Vagina (tissue), 2 donors: ENCODE measurements around the gene KRTCAP3. TPM values are rescaled to one million over a fixed set of nuclear protein-coding genes. Genes with fewer than 3 reads are reported as not detected.

Experiments
- DNase-seq, 2 donors: peaks; one replicate each; pipeline ENCODE4 v3.0.0-alpha.2; 2017; ENCODE audit errors: extremely low spot score in 2 of 2
- H3K27ac ChIP-seq: fragments of 200-600 bp; sonication (generic); one replicate; pipeline ENCODE4 v1.5.1; 2019
- H3K27me3 ChIP-seq: fragments of 200-600 bp; sonication (generic); one replicate; pipeline ENCODE4 v1.5.1; 2019
- H3K36me3 ChIP-seq, 2 donors: fragments of 200-600 bp; sonication (generic); one replicate each; pipeline ENCODE4 v1.5.1; 2017 to 2019
- H3K4me1 ChIP-seq: fragments of 200-600 bp; sonication (generic); one replicate; pipeline ENCODE4 v1.5.1; 2019
- H3K4me3 ChIP-seq, 2 donors: fragments of 200-600 bp; sonication (generic); 1 replicate in 1 of 2; 2 replicates in 1 of 2; pipeline ENCODE4 v1.5.1; 2016 to 2019
- H3K9me3 ChIP-seq: fragments of 200-600 bp; sonication (generic); one replicate; pipeline ENCODE4 v1.5.1; 2019
- POLR2A ChIP-seq, 2 donors: fragments of 450-650 bp; IDR thresholded peaks; one replicate each; pipeline ENCODE4 v1.6.1; 2017; ENCODE audit warnings: antibody characterized with exemption in 2 of 2, mild to moderate bottlenecking in 2 of 2, moderate library complexity in 2 of 2
- POLR2AphosphoS5 ChIP-seq, 2 donors: sonication (generic); formaldehyde crosslinking; IDR thresholded peaks; one replicate each; pipeline ENCODE4 v1.9.0; 2017; ENCODE audit warnings: antibody characterized with exemption in 2 of 2, mild to moderate bottlenecking in 2 of 2, low read depth in 1 of 2; ENCODE audit not compliant: insufficient read depth in 1 of 2
- intact Hi-C: fragments of 100-400 bp; cut with DNase I; formaldehyde crosslinking; loops from one replicate; pipeline ENCODE4 v1.15.1; 2023
- total RNA-seq: library from RNA; depleted of rRNA; stranded (reverse); fragments of >200 nt; gene quantifications from one replicate; pipeline ENCODE4 v1.2.3, GENCODE V29; 2016
- TF ChIP-seq, protein P1 (sequence below), 3 experiments: fragments of 450-650 bp in 2 of 3; fragments of 200-600 bp in 1 of 3; sonication (generic) in 1 of 3; IDR thresholded peaks; one replicate each; pipeline ENCODE4 v1.5.1; 2017 to 2019; ENCODE audit warnings: antibody characterized with exemption in 3 of 3, mild to moderate bottlenecking in 2 of 3, moderate library complexity in 2 of 3

The KRTCAP3 gene, protein sequence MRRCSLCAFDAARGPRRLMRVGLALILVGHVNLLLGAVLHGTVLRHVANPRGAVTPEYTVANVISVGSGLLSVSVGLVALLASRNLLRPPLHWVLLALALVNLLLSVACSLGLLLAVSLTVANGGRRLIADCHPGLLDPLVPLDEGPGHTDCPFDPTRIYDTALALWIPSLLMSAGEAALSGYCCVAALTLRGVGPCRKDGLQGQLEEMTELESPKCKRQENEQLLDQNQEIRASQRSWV
- total RNA-seq, result 3.9 TPM

- intact Hi-C loops, result no loop called here
- H3K36me3 ChIP-seq, result peaks cover 0 to 54% of the 10 kb centered on the region in 2 donors
- H3K9me3 ChIP-seq, result no peaks in the 10 kb centered on the region
- H3K27me3 ChIP-seq, result no peaks in the 10 kb centered on the region
- peaks cover 27% of the 10 kb centered on the region for H3K4me1 ChIP-seq
- TF ChIP-seq POLR2AphosphoS5 (IDR thresholded peaks at IDR 0.05; ENCODE audit: insufficient read depth in 1 of 2, low read depth in 1 of 2) (peak in 1 of 2 donors; percentile 13), POLR2A (IDR thresholded peaks at IDR 0.05) (no peak)
- TF ChIP-seq, protein P1, sequence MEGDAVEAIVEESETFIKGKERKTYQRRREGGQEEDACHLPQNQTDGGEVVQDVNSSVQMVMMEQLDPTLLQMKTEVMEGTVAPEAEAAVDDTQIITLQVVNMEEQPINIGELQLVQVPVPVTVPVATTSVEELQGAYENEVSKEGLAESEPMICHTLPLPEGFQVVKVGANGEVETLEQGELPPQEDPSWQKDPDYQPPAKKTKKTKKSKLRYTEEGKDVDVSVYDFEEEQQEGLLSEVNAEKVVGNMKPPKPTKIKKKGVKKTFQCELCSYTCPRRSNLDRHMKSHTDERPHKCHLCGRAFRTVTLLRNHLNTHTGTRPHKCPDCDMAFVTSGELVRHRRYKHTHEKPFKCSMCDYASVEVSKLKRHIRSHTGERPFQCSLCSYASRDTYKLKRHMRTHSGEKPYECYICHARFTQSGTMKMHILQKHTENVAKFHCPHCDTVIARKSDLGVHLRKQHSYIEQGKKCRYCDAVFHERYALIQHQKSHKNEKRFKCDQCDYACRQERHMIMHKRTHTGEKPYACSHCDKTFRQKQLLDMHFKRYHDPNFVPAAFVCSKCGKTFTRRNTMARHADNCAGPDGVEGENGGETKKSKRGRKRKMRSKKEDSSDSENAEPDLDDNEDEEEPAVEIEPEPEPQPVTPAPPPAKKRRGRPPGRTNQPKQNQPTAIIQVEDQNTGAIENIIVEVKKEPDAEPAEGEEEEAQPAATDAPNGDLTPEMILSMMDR (IDR thresholded peaks at IDR 0.05), result no peak
- peak within 1 kb of the TSS; percentile 29 to 38 for H3K4me3 ChIP-seq
- DNase-seq, result no peak
- peak within 1 kb of the TSS; percentile 40 for H3K27ac ChIP-seq
Measured at GRCh38 chr2:27441958-27442919, at the start of gene KRTCAP3. TSS of gene KRTCAP3 (plus strand) at chr2:27442381. CDS start at chr2:27442413, 32 bp downstream.

GRCh38 chr2:27393225-27393624, 49.0 kb upstream of the KRTCAP3 start:
- Histone ChIP-seq H3K27me3 (no peaks in the 10 kb centered on the region), H3K4me3 (no peak overlapping the region), H3K27ac (no peak overlapping the region), H3K9me3 (no peaks in the 10 kb centered on the region), H3K36me3 (no peaks in the 10 kb centered on the region), H3K4me1 (no peaks in the 10 kb centered on the region)
- DNase-seq, result no peak
- intact Hi-C loops, result no loop called here
- TF ChIP-seq, protein P1 (IDR thresholded peaks at IDR 0.05), result no peak
- no peak for TF ChIP-seq POLR2A (IDR thresholded peaks at IDR 0.05)
- no peak for TF ChIP-seq POLR2AphosphoS5 (IDR thresholded peaks at IDR 0.05; ENCODE audit: insufficient read depth in 1 of 2, low read depth in 1 of 2)

- no peak overlapping the region for H3K27ac ChIP-seq
- peaks cover 12% of the 10 kb centered on the region for H3K4me1 ChIP-seq
- H3K4me3 ChIP-seq, result no peak overlapping the region
- no peaks in the 10 kb centered on the region for H3K36me3 ChIP-seq
- no peaks in the 10 kb centered on the region for H3K9me3 ChIP-seq
- DNase-seq, result no peak
- TF ChIP-seq POLR2AphosphoS5 (IDR thresholded peaks at IDR 0.05; ENCODE audit: insufficient read depth in 1 of 2, low read depth in 1 of 2) (no peak), POLR2A (IDR thresholded peaks at IDR 0.05) (no peak)
- TF ChIP-seq, protein P1 (IDR thresholded peaks at IDR 0.05), result no peak
- intact Hi-C loops, result no loop called here
- no peaks in the 10 kb centered on the region for H3K27me3 ChIP-seq
Measured at GRCh38 chr2:27398962-27399361, 43.2 kb upstream of the KRTCAP3 start.

GRCh38 chr2:27400348-27401135, 41.6 kb upstream of the KRTCAP3 start:
- Histone ChIP-seq H3K27ac (no peak overlapping the region), H3K36me3 (no peaks in the 10 kb centered on the region), H3K4me1 (peaks cover 13% of the 10 kb centered on the region), H3K27me3 (no peaks in the 10 kb centered on the region), H3K4me3 (no peak overlapping the region), H3K9me3 (no peaks in the 10 kb centered on the region)
- intact Hi-C loops, result no loop called here
- TF ChIP-seq, protein P1 (IDR thresholded peaks at IDR 0.05), result no peak
- TF ChIP-seq POLR2AphosphoS5 (IDR thresholded peaks at IDR 0.05; ENCODE audit: insufficient read depth in 1 of 2, low read depth in 1 of 2) (no peak), POLR2A (IDR thresholded peaks at IDR 0.05) (no peak)
- DNase-seq, result no peak
